Measurements from ENCODE around the gene CDC42EP5.
"Not testable (repeated sequence)": the region's sequence is repeated elsewhere in the genome, so short reads cannot be mapped to it uniquely, and the experiment has no call there.

CDC42EP5 gene, protein sequence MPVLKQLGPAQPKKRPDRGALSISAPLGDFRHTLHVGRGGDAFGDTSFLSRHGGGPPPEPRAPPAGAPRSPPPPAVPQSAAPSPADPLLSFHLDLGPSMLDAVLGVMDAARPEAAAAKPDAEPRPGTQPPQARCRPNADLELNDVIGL

DNA sequence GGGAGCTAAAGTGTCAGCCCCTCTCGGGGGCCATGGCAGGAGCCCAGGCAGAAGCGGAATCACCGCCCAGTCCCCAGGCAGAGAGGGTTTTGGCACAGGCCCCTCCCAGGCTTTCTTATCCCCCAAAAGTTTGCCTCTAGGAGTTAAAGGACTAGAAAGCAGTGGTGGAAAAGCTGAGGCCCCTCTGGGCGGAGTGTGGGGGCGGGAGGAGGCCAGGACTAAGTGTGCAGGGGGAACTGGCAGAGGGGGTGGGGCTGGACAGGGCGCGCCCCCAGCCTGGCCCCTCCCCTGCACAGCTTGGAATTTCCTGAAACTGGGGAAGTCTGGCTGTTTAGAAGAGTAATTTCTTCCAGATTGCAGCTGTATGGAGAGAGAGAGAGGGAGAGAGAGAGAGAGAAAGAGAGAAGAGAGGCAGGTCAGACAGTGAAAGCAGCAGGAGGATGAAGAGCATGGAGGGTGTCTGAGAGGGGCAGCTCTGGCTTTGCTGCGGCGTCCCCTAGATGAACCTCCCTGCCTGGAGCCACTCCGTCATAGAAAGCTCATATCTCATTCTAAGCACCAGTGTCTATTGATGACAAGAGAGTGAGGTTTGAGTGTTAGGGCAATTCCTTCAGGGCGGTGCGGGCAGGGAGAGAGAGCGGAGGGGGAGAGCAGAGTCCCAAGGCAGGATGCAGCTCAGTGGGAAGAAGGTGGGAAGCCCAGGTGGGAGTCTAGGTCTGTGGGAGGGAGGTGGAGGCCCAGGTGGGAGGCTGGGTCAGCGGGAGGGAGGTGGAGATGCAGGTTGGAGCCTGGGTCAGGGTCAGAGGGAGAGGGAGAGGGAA lies at the start of gene CDC42EP5:
Gene CDC42EP5 (minus strand): TSS at position 226 of the 821 bp plus-strand sequence. CDS start 7,749 bp downstream, outside the sequence.
- DNase-seq (ENCODE audit: low read depth in 2 of 2, low spot score in 1 of 2), result no peak

GRCh38 chr19:54521860-54522513 lies 48.9 kb upstream of the CDC42EP5 start:
- no peak for DNase-seq (ENCODE audit: low read depth in 2 of 2, low spot score in 1 of 2)

- no peak for DNase-seq (ENCODE audit: low read depth in 2 of 2, low spot score in 1 of 2)
These were observed 48.1 kb upstream of the CDC42EP5 start for GRCh38 chr19:54521022-54521859.

DNA sequence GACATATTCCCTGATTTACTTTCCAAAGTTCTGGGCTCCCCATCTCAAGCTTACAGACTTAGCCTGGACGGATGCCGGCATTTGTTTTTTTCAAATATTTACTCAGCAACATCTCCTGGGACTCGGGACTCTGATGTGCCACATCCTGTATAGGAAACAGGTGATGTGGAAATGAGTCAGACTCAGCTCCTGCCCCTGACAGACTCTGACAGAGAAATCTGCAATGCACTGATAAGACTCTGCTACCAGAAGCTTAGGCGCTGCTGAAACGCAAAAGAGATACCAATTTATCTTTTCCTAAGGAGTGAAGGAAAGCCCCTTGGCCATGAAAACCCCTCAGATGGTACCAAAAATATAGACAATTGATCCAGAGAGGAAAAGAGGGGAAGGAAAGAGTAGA lies 45.7 kb upstream of the CDC42EP5 start:
- no peak for DNase-seq (ENCODE audit: low read depth in 2 of 2, low spot score in 1 of 2)

- no peak for DNase-seq (ENCODE audit: low read depth in 2 of 2, low spot score in 1 of 2)
These were observed 44.4 kb upstream of the CDC42EP5 start for GRCh38 chr19:54517483-54517882.

- DNase-seq (ENCODE audit: low read depth in 2 of 2, low spot score in 1 of 2), result no peak
These were observed 42.1 kb upstream of the CDC42EP5 start for GRCh38 chr19:54515156-54515555.

DNA sequence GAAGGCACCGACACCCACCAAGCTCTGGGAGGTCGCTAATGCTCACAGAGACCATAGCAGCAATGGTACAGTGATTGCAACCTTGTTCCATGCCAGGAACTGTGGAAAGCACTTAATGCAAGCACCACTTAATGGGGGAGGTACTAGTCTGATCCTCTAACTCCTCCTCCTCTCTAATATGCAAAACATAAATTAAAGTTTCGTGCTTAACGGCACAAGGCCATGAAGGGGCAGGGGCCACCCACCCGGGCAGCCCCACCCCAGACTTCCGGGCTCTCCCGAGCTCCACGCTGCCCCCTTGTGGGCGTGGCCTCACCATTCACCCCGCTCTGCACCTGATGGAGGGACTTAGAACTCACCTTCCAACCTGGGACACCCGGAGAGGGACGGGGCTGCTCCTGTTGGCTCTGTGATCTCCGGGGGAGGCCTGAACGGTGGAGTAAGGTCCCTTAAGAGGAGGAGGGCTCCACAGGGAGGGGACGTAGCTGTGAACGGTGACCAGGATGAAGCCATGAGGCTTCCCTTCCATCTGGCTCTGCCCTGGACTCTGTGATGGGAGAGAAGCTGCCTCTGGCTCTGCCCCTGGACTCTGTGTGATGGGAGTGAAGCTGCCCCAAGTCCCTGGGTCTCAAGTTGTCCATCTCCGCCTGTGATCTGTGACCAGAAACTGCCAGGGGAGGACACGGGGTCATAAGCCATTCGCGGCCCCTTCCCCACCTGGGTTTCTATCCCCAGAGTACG lies 36.3 kb upstream of the CDC42EP5 start:
- DNase-seq (ENCODE audit: low read depth in 2 of 2, low spot score in 1 of 2), result not testable (repeated sequence)

GRCh38 chr19:54508487-54508886 lies 35.4 kb upstream of the CDC42EP5 start:
- not testable (repeated sequence) for DNase-seq (ENCODE audit: low read depth in 2 of 2, low spot score in 1 of 2)

DNA sequence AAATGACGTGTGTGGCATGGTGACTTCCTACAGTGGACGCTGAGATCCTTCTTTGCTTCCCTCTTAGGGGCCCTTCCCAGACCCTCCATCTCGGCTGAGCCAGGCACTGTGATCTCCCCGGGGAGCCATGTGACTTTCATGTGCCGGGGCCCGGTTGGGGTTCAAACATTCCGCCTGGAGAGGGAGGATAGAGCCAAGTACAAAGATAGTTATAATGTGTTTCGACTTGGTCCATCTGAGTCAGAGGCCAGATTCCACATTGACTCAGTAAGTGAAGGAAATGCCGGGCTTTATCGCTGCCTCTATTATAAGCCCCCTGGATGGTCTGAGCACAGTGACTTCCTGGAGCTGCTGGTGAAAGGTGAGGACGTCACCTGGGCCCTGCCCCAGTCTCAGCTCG lies 34.7 kb upstream of the CDC42EP5 start:
- no peak for DNase-seq (ENCODE audit: low read depth in 2 of 2, low spot score in 1 of 2)

DNA sequence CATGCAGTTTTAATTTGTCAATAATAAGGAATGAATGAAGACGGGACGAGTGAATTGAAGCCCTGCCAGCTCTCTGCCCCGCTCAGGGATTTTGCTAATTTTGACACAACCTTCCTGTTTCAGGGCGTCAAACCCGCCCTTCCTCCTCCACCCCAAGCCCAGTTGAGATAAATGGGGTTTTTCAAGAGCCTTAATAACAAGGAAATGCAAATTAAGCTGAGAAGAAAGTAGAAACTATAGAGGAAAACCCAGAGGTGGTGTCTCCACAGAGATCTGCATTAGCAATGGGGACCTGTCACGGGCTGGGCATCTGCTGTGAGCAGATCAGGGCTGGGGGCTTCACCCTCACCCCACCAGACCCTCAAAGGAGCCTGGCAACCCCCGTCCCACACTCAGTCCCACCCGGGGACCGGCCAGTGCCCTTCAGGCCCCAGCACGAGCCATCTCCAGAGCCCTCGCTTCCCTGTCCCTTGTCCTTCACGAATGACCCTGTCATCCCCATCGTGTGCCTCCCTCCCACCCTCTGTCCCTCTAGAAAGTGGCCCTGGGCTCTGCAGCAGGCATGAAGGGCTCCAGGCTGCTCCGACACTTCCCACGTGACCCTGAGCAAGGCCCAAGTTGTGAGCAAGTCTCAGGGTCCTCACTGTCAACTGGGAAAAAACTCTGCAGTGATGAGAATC lies 34.1 kb upstream of the CDC42EP5 start:
- not testable (repeated sequence) for DNase-seq (ENCODE audit: low read depth in 2 of 2, low spot score in 1 of 2)

DNA sequence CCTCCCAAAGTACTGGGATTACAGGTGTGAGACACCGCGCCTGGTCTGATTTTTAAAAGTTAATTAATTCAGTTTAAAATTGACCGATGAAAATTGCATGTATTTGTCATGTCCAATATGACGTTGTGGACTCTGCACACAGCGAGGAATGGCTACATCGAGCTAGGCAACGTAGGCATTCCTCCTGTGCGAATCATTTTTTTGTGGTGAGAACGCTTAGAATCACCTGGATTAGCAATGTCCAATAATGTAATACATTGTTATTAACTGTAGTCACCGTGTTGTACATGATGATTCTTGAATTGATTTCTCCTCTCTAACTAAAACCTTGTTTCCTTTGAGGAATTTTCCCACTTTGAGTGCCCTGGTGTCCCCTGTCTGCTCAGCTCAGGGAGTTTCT lies 33.0 kb upstream of the CDC42EP5 start:
- no peak for DNase-seq (ENCODE audit: low read depth in 2 of 2, low spot score in 1 of 2)

DNA sequence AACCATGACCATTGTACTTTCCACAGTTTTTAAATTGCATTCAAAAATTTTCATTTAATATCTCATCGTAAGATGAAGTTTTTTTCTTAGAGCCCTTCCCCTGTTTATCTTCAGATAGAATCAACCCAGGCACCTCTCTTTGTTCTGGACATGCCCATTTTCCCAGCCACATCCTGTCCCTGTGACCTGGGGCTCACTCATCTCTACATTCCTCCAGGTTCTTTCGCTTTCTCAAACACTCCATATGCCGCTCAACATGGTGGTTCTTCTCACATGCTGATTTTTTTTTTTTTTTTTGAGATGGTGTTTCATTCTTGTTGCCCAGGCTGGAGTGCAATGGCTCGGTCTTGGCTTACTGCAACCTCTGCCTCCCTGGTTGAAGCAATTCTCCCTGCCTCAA lies 32.4 kb upstream of the CDC42EP5 start:
- not testable (repeated sequence) for DNase-seq (ENCODE audit: low read depth in 2 of 2, low spot score in 1 of 2)

DNA sequence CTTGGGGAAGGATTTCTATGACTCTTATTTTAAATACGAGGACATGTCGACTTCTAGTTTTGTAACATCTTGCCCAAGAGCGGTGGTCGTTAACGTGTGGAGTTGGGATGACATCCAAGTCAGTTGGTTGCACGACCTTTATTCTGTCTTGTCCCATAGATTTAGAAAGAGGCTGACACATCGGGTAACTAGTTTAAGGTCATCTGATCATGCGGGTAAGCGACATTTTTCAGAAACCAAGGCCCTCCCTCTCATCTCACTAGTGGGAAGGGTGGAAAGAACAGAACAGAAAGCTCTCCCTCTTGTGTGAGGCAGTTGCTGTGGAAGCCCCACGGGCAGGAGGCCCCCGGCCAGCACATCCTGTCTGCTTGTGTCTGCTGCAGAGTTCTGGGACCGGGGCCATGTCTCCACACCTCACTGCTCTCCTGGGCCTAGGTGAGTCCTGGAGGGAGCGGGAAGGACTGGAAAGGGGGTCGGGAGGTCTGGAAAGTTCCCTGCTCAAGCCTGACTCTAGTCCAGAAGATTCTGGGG lies 29.5 kb upstream of the CDC42EP5 start, which contains the start of gene LAIR2:
Gene LAIR2 (plus strand): TSS at position 314 of the 531 bp plus-strand sequence. CDS start 88 bp downstream, at position 402.
- DNase-seq (ENCODE audit: low read depth in 2 of 2, low spot score in 1 of 2), result no peak

- DNase-seq (ENCODE audit: low read depth in 2 of 2, low spot score in 1 of 2), result not testable (repeated sequence)
These were observed 25.3 kb upstream of the CDC42EP5 start for GRCh38 chr19:54498451-54498772.

- DNase-seq (ENCODE audit: low read depth in 2 of 2, low spot score in 1 of 2), result not testable (repeated sequence)
These were observed 24.8 kb upstream of the CDC42EP5 start for GRCh38 chr19:54497747-54498450.

DNA sequence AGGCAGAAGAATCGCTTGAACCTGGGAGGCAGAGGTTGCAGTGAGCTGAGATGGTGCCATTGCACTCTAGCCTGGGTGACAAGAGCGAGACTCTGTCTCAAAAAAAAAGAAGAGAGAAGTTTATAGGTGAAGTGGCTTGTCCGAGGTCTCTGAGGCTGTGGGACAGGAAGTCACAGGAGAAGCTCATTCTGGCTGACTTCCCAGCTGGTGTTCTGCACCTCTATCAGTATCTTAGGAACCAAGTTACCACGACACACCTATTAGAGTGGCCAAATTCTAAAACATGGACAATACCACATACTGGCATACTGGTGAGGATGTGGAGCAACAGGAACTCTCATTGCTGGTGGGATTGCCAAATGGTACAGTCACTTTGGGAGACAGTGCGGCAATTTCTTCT lies 22.2 kb upstream of the CDC42EP5 start:
- not testable (repeated sequence) for DNase-seq (ENCODE audit: low read depth in 2 of 2, low spot score in 1 of 2)

- no peak for DNase-seq (ENCODE audit: low read depth in 2 of 2, low spot score in 1 of 2)
These were observed 21.0 kb upstream of the CDC42EP5 start for GRCh38 chr19:54493967-54494585.

- DNase-seq (ENCODE audit: low read depth in 2 of 2, low spot score in 1 of 2), result not testable (repeated sequence)
These were observed 20.0 kb upstream of the CDC42EP5 start for GRCh38 chr19:54493056-54493455.

GRCh38 chr19:54492568-54492967 lies 19.5 kb upstream of the CDC42EP5 start:
- no peak for DNase-seq (ENCODE audit: low read depth in 2 of 2, low spot score in 1 of 2)
